HL-60/S4 (cell line): ENCODE measurements around the gene ULK4.
"Not testable (repeated sequence)": the region's sequence is repeated elsewhere in the genome, so short reads cannot be mapped to it uniquely, and the experiment has no call there.

Source experiments
- in situ Hi-C: fragments of 300-500 bp; cut with MboI; formaldehyde crosslinking; loops from 2 replicates; pipeline ENCODE4 v1.14.3; 2022; ENCODE audit warnings: low sequenced_read_pairs

Gene ULK4

DNA sequence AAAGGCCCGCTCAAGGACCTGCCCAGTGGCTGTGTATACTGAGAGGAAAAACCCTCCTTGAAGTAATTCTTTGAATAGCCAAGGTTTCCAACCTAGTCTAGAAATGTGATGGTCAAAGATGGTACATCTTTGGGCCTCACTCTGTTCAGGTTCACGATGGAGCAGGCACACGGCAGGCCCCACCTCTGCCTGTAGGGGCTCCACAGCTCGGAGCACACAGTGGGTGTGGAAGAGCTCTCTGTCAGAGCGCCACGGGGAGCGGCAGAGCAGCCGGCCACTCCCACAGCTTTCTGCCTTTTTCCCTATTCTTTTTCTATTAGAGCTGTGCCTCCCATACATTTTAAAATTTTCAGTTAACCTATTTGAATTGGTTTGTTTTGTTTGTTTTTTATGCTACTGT, 673.1 kb downstream of the ULK4 start:
- in situ Hi-C loops = no loop called here

DNA sequence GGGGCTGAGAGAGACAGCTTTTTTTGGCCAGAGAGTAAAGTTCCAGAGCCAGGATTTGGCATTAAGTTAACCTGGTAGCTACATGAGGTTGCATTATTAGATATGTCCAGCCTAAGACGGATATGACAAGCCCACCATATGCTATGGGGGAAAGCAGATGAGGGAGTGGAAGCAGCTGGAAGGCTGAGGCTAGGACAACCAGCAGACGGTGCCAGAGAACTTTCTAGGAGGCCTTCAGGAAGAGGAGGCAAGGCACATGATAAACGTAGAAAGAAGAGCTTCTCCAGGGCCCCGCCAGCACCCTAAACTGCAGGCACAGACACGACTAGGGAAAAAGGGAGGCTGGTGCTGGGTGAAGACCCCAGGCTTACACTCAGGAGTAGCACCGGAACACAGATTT, 675.6 kb downstream of the ULK4 start:
- in situ Hi-C loops = no loop called here

DNA sequence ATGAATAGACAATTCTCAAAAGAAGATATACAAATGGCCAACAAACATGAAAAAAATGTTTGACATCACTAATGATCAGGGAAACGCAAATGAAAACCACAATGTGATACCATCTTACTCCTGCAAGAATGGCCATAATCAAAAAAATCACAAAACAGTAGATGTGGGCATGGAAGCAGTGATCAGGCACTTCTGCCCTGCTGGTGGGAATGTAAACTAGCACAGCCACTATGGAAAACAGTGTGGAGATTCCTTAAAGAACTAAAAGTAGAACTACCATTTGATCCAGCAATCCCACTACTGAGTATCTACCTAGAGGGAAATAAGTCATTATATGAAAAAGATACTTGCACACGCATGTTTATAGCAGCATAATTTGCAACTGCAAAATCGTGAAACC, 677.0 kb downstream of the ULK4 start:
- in situ Hi-C loops = not testable (repeated sequence)

DNA sequence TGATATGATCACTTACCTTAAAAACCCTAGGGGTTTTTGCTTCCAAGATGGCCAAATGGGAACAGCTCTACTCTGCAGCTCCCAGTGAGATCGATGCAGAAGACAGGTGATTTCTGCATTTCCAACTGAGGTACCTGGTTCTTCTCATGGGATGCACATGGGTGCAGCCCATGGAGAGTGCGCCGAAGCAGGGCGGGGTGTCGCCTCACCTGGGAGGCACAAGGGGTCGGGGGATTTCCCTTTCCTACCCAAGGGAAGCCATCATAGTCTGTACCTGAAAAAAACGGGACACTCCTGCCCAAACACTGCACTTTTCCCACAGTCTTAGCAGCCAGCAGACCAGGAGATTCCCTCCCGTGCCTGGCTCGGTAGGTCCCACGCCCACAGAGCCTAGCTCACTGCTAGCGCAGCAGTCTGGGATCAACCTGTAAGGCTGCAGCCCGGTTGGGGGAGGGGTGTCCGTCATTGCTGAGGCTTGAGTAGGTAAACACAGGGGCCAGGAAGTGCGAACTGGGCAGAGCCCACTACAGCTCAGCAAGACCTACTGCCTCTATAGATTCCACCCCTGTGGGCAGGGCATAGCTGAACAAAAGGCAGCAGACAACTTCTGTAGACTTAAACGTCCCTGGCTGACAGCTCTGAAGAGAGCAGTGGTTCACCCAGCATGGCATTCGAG, 684.0 kb downstream of the ULK4 start:
- in situ Hi-C loops = no loop called here

DNA sequence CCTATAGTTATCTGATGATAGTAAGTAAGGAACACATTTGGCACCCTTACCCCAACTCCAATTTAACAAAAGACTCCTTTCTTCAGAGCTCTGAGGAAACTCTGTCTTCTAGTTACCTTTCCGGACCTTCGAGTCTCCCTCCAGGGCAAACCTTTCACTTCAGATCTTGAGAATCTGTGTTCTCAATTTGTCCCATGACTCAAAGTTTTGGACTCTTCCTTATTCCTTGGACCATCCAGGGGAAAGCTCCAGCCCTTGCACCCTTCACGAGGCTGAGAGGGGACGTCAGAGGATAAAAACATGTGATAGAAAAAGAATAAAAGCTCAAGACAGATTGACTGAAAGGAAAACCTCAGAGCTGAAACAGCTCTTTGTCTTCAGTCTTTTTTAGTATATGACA, 685.7 kb downstream of the ULK4 start:
- in situ Hi-C loops = no loop called here

DNA sequence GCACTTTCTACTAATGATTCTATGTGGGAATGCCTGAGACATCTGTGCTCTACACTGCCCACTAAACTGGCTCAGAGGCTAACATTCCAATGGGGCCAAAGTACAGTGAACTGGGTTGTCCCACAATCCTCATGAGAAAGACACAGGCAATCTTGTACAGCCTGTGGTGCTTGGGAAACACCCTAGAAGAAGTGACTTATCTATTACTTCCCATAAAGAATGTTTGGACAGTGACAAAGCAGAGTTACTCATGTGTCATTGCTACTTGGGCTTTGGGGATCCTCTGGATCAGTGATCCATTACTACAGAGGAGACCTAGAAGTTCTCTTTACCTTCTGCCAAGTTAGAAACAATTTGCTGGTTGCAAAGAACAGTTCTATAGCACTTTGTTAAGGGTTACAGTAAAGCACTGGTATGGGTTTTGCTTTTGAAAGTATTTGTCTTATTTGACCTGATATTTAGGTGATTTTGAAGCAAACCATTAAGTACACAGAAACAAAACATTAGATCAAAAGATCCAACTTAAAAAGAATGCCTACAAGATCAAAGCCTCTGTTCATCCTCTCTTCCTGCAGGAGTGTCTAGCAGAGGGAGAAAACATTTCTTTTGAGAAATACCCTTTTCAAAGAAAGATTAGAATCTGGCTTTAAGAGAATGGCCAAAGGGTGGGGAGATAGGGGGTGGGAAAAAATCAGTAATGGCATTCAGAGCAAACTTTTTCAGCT, 686.8 kb downstream of the ULK4 start:
- in situ Hi-C loops = no loop called here

DNA sequence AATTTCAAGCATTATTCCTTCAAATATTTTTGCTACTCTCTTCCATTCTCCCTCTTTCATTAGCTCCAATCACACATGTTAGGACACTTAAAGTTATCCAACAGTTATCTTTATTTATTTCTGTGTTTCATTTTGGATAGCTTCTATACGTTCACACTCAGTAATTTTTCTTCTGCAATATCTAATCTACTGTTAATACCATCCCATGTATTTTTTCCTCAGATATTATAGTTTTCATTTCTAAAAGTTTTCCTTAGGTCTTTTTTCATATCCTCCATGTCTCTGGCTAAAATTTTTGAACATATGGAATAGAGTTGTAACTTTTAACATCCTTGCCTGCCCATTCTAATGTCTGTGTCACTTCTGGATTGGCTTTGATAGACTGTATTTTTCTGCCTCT, 689.2 kb downstream of the ULK4 start:
- in situ Hi-C loops = no loop called here

DNA sequence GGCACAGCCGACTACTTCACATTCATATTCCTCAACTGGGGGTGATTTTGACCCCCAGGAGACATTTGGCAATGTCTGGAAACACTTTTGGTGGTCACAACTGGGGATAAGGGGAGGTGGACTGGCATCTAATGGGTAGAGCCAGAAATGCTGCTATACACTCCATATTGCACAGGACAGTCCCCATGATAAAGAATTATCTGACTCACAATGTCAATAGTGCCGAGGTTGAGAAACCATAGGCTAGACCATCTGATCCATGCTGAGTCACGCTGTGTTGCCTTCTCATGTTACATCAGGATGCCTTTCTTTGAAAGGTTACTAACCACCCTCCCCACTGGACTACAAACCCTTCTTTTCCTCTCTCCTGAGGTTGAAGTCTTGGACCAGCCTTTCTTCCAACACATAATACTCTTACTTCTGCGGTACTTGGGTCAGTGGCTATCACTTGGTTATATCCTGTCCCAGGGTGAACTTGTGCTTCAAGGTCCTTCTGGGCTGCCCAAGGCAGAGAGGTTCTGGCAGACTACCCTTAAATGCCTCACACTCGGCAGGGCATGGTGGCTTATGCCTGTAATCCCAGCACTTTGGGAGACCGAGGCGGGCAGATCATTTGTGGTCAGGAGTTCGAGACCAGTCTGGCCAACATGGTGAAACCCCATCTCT, 693.8 kb downstream of the ULK4 start:
- in situ Hi-C loops = no loop called here

DNA sequence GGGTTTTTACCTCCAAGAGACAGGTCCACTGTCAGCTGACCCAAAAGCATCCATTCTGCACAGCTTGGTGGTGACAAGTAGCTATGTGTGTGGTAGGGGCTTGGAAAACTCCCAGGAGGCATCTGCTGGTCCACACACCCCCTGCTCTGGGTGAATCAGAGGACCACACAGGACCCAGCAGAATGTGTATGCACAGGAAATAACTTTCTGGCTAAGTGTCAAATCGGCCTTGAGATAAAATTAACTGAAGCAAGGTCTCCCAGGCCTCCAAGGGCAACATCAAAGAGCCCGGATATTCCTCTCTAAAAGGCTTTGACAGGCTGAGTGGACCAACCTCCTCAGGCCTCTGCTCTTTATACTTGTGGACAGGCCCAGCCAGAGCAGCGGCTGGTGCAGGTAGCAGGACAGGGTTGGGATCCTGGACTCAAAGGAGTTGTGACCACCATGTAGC, 696.1 kb downstream of the ULK4 start:
- in situ Hi-C loops = no loop called here

DNA sequence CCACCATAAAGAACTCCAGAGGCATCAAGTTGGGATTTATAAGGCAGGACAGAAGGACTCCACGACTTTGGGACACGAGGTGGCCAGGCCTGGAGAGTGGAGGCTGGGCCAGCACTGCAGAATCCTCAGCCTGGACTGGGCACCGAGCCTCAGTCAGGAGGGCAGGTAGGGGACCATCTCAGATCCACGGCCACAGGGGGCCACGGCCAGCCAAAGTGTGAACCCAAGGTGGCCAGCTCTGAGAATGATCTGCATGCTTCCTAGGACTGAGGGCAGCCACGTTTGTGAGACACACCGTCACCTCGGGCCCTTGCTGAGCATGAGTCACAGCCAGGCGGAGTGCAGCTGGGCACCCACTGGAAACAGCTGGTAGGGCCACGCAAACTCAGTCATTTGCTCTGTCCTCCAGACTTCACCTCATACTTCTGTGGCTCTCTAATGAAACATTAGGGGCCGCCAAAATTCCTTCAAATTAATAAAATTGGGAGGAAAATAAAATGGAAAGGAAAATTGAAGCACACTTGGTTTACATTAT, 696.8 kb downstream of the ULK4 start:
- in situ Hi-C loops = no loop called here

DNA sequence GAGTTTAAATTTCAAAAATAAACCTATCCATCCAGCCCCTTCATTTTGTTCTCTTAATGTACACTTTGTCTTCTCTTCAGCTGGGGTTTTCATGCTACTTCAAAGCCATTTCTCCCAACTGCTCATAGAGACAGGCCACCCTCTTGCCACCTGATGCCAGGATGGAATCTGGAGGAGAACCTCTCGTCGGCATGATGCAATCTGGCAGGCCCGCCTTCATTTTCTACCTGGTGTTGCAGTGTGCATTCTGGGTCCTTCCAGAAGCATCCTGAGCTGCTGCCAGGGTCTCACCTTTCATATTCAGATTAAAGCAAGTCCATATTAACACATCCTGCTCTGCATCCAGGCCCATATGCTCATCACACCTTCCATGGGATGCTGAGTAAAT, 701.8 kb downstream of the ULK4 start:
- in situ Hi-C loops = no loop called here

DNA sequence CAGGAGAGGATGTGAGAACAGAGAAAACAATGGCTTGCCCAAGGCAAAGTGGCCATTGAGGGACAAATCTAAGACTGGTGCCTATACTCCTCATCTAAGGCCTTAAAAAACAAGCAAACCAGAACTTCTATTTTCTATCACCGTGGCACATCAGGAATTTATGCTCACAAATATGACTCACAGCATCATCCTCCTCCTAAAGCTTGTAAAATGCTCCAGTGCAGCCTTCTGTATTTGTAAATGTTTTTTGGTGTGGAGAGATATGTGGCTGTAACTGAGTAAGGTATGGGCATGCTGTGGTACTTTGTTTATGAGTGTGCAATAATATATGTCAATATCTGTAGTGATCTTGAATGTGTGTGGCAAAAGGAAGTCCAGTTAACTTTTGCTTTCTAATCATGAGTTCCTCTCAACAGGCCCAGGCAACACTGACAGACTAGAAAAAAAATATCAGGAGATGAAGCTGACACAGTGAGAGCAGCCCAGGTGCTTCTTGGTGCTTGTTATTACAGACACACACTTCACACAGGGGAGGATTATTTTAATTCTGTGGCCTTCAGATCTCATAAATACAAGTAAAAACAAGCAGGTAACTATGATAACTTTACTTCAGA, 702.3 kb downstream of the ULK4 start:
- in situ Hi-C loops = no loop called here

DNA sequence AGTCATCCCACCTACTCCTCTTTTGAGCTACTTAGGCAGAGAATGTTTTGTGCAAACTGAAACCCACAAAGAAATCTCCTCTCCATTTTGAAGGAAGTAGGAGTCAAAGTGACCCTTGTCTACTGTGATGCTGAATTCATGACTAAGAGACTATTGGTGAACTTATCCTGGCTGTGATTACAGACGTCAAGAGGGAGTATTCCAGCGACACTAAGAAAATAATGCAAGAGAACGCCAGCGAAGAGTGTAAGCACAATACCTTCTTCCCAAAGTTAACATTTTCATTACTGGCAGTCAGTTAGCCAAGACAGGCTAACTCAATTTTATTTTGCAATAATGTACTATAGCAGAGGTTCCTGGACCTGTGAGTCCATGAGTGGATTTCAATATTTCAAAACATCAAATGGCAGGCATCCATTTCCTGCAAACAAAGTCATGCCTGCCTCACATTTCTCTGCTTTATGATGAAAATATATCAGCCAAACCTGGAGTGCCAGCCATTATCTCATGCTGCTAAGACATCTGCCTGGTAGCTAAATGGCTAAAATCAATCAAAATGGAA, 703.6 kb downstream of the ULK4 start:
- in situ Hi-C loops = no loop called here

DNA sequence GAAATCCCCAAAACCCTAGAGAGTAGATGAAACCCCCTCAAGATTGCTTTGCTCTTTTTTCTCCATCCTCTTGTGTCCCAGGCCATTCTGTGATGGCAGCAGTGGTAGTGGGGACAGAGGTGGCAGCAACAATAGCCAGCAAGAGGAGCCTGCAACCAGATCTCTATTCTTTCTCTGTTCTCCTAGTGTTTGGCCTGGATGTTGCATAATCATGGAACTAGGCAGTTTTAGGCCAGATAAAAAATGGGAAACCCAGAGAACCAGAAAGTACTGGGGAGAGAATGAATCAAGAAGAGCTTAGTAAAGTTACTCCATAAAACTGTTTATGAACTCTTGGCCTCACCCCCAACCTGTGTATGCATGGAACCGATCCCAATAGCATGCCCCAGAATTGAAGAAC, 710.3 kb downstream of the ULK4 start:
- in situ Hi-C loops = no loop called here

DNA sequence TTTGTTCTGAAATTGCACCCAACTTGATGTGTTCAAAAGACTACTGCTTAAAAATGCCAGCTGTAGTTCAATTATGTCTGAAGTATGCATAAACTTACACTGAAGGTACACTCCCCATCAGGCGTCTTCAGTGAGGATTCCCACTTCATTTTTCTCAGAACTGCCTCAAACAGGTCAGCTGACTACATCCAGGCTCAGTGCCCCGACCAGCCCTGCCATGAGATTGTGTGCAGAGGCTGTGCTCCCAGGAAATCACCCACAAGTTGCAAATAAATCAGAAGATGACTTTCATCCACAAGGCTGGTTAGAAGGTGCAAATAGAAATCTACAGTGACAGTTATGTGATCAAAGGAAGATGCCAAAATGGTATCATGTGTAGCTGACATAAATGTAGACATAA, 711.1 kb downstream of the ULK4 start:
- in situ Hi-C loops = no loop called here

DNA sequence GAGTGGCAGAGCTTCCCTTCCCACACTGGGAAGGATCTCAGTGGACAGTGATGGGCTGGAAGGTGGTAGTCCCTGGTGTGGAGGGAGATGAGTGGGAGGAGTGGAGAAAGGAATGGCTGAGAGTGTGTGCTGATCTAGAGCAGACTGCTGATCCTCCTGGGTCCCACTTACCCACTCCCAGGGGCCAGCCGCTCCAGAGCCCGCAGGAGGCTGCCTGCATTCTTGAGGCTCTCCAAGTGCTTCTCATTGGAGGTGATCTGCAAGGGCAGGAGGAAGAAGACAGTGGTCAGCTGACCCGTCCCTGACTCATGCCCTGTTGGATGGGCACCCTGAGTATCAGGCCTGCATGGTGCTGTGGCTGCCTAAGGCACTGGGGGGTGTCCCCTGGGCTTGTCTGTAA, 712.6 kb downstream of the ULK4 start:
- in situ Hi-C loops = no loop called here

DNA sequence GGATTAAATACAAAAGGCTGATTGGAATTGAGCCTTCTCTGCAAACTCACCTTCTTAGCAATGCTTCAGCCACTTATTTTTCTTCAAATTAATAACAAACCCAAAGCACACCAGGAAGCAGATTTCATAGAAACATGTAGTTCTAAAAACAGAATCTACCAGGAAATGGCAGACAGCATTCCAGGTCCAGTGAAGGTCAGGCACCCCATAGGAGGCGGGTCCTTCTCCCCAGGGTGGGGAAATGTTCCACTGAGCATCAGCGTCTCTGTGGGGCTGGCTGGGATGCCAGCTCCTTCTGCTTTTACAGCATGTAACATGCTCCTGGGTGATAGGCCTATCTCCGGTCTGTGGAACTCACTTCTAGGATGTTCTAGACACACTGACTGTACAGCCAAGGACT, 713.4 kb downstream of the ULK4 start:
- in situ Hi-C loops = no loop called here

DNA sequence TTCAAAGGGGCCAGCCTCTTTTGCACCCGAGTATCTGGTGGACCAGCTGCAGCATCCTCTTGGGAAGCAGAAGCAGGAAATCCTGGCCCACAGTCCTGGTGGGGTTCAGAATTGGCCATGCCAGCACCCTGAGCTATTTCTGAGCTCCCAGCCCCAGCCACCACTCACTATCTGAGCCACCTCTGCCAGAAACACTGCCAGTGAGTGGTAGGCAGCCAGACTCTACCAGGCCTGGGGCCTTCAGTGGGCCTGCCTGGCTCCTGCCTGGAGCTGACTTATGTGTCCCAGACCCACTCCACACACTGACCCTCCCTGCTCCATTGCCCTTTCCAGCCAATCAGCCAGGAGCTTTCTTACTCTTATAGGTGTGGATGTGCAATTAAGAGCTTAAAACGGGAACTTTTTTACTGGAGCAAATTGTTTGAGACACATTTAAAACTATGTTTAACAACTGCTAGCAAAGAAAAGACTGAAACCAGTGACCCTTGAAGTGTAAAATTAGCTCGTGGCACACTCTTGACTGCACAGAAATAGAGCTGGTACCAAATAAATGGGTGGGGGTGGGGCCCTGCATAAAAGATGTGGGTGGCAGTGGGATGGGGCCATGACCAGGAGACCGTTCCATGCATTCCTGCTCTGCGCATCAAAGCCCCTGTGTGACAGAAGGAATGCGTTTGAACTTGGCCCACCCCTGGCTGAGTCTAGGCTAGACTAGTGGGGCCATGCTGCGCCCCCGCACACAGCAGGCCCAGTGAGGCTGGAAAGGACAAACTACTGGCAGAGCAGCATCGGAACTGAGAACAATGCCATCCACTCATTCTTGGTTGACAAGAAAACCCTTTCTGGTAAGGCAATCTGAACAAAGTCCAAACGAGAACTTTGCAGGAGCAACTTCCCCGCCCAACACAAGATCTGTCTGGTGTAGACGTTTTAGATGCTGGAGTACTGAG, 714.6 kb downstream of the ULK4 start:
- in situ Hi-C loops = no loop called here

DNA sequence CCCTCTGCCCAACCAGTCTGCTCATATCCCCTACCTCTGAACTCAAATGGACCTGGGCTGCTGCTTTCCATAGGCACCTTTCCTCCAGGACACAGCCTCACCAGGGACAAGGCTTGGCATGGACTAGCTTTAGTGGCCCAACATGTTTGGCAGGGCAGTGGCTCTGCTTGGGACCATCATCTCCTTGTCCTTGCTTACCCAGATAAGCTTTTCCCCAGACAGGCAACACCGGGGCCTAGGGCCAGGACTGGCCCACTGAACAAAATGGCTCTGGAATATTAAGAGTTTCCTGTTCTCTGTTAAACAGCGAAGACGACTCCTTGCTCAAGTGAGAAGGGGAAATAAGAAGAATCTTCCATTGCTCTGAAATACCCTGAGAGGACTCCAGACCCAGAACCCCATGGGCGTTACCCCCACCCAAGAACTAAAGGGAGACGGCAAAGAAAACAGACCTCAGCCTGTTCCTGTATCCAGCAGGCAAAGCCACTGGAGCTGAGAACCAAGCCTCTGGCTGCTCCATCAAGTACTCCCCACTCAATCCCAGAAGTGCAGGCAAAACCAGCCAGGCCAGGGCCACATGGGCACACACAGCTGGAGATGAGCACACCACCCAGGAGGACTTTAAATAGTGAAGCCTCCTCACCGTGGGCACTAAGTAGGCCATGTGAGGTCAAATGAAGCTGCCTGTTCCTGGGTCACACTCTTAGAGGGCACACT, 717.1 kb downstream of the ULK4 start:
- in situ Hi-C loops = no loop called here
